DMS153 treated with DMSO at 0.1 percent for 48 hours (cell line): ENCODE measurements around the gene ALK.

Experiments
- DNase-seq: peaks from one replicate; lab custom pipeline; 2025; ENCODE audit not compliant: unreplicated experiment; lab: John Stamatoyannopoulos, UW

The ALK gene

DNA sequence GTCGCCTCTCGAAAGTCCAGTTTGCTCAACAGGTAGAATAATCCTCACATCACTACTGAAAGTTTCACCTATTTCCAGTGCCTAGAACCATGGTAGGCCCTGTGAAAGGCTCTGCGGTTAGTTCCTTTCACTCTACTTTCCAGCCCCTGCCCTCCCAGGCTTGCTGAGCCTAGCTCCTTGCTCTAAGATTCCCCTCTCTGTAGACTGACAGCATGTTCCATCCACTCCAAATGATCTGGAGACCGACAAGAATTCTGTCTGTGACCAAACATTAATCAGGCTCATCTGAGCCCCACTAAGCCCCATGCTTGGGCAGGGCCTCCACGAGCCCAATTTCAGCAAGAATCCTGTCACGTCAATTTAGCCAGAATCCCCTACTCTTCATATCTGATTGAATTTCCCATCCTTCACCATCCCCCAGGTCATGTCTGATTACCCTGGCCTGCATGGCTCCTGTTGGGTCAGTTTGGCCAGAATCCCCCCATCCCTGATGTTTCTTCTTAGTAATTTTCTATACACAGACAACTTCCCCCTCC lies 307.0 kb downstream of the ALK start:
- DNase-seq, result no peak

DNA sequence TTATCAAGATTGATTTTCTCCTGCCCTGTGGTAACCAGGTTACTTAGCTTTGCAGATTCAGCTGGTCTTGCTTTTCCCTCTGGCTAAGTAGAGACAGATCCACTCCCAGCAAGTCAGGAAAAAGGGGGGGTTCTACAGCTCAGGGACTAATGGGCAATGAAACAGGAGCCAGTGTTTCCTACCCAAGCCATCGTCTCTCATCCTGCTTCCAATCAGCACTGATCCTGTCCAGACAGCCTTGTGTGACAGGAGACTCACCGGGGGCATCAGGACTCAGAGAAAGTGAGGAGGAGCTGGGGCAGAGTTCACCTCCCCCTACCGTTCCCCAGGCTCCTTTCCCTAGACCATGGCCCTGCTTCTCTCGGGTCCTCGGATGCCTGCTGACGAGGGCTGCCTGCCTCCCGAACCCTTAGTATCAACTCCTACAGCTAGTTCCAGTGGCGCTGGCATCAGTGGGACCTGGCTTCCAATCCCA lies 307.6 kb downstream of the ALK start:
- no peak for DNase-seq

DNA sequence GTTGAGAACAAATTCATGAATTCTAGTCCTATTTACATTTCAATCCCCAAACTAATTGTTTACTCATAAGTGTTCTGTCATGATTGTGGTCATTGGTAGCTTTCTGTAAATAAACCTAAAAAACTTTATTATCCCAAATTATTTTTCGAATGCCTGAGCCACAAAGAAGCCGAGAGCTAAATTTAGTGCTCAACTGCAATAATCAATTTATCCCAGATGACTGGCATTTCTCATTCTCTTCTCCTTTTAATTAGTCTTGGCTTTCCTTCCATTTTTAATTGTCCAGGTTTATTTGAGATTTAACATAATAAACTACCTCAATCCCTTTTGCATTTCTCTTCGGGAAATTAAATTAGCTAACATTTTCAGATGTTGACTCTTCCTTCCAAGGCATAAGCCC lies 308.3 kb downstream of the ALK start:
- no peak for DNase-seq

DNA sequence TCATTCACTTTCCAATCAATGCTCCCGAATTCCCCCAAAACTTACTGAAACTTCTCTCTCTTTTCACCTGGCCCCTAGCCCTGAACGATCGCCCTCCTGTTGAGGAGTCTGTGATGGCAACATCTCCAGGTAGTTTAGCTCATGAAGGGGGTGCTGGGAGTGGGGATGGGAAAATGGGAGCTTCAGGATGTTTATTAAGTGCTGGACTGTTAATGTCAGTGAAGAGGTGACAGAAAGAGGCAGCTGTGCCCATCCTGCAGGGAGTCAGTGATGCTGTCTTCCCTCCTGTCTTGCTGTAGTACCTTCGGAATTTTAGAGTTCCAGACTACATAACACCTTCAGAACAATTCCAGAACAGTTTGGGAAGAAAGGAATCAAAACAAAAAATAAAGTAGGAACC lies 308.8 kb downstream of the ALK start:
- no peak for DNase-seq

DNA sequence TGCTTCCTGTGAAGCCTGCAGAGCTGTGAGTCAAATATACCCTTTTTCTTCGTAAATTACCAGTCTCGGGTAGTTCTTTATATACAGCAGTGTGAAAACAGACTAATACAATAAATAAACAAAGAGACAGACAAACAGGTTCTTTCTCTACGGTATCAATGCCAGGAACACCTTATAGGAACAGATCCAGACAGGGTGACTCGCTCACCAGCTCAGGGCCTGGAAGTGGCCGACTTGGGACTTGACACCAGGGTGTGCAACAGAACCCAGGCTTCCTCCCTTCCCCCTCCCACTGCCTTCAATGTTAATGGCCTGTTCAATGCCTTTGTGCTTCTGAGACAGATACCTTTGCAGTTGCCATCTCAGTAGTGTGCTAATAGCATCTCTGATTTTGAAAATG lies 309.5 kb downstream of the ALK start:
- DNase-seq, result no peak

DNA sequence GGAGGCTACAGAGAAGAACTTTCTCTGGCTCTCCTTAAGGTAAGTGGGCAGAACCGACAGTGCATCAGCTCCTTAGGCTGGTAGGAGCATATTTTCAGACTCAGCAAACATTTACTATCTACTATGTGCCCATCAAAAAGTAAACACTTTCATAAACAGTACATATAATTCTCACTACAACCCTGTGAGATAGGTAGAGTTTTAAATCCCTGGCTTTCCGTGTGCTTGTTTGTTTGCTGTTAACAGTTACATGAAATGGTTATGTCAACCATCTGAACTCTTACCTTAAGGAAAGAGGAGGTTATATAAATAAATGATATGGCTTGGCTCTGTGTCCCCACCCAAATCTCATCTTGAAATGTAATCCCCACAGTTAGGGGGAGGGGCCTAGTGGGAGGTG lies 310.1 kb downstream of the ALK start:
- DNase-seq, result no peak

DNA sequence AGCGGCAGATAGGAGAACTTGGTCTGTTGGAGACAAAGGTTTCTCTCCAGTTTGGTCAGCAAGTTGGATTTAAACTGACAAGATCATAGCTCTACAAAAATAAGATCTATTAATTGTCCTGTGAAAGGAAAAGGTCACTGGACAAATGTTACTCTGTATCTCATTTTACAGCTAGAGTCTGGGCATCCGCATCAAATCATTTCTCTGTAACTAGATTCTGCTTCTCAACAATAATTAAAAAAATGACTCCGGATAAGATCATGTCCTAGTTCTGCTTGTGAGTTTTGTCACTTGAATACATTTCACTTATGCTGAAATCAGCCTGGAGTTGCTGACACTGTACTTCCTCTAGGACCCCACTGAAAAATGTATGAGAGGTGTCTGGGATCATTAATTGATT lies 310.8 kb downstream of the ALK start:
- no peak for DNase-seq

DNA sequence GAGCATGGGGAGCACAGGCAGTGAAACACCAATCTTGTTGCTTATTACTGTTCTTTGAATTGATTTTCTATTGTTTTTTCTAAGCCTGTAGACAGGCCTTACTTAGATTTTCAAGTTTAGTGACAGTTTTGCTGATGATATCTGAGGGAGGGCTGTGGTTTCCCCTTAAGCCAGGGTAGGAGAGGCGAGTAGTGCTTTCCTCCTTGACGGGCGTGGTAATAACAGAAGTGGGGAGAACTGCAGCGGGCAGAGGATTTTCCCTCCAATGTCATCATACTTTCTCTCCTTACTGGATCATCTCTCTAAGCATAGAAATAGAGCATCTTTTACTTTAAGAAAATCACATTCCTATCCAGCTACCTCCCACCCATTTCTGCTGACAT lies 314.4 kb downstream of the ALK start:
- no peak for DNase-seq

DNA sequence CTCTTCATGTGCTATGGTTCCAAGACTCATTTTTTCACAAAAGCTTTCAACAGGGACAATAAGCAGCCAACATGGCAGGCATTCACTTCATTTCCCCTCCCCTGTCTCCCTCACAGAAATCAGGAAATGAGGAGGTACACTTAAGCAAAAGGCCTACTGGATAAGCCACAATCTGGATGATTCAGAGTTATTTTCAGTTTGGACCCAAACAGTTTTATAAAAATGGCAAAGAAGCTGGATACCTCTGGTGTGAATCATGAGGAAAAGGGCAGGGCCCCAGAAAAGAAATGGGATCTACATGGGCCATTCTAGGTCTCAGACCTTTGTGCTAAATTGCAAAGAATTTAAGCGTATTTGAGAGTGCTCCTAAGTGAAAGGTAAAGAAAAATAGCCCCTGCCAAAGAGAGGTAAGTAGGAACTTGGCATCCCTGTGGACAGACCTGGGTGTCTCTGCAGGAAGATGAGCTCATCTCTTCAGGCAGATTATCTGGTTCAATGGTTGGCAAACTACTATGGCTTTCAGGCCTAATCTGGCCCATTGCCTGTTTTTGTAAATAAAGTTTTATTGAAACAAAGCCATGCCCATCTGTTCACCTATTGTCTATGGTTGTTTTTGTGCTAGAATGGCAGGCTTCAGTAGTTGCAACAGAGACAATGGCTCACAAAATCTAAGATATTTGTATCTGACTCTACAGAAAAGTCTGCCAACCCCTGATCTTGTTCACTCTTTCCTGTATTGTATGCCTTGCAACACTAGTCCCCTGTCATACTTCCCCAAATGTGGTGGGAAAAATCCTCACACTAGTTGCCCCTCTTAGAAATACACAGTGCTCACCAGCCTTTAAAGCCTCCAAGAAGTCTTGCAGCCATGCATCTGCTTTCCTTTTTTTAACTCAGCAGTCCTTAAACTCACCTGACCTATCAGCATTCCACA lies 315.0 kb downstream of the ALK start:
- DNase-seq, result no peak

DNA sequence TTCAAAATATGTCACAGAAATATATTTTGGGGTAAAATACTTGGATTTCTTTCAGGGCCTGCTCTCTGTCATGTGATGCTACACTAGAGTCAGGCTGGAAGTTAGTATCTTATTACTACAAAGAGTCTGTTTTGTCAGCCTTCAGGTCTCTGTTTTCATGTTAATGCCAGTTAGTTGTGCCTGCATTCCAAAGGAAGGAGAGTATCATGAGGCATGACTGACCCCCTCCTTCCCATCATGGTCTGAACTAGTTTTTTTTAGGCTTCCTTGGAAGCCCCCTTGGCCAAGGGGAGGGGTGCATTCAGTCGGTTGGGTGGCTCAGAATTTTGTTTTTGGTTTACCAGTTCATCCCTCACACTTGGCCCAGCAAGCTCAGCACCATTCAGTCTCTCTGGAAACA lies 318.0 kb downstream of the ALK start:
- no peak for DNase-seq

DNA sequence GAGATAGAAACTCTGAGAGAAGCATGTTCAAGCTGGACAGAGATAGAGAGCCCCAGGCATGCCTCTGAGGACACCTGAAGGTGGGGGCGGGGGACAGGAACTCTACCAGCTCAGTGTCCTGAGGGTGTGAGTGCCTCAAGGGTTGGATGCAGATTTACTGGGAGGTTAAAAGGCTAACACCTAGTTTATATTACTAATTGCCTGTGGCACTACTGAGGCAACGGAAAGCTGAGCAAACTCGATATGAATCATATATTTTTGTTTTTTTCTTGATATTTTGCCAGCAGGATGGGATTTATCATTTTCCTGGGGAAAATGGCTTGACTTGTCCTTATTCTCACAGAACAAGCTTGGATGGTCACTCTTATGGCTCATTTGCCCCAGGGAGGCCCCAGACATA lies 319.5 kb downstream of the ALK start:
- DNase-seq, result no peak

DNA sequence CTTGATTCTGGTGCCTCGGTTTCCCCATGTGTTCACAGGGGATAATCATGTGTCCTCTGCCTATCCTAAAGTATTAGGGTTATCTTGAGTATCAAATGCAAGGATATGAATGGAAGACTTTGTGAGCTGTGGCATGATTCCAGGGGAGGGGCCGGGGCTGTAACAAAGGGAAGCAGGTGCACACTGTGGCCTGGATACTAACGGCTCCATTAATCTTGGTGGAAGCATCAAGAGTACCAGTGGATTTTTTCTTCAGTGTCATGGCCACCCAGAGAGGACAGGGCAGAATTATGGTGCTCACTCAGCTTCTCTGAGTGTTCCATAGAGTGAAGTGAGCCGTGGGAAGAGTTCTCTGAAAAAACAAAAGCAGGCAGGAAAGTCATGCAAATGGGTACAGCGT lies 320.1 kb downstream of the ALK start:
- DNase-seq, result no peak

DNA sequence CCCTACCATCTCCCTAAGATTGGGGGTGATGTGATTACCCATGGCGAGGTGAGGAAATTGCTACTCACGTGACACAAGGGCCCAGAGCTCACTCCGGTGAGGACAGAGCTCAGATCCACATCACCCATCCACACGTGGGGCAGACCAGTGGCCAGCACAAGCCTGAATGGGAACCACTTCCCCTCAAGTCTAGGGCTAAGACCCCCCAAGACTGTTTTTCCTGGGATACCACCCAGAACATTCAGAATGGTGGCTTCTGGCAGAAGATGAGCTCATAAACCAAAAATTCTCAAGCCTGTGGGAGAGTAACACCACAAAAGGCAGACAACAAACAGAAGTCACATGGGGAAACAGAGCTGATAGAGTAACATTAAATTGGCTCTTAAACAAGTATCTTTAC lies 321.4 kb downstream of the ALK start:
- DNase-seq, result no peak

DNA sequence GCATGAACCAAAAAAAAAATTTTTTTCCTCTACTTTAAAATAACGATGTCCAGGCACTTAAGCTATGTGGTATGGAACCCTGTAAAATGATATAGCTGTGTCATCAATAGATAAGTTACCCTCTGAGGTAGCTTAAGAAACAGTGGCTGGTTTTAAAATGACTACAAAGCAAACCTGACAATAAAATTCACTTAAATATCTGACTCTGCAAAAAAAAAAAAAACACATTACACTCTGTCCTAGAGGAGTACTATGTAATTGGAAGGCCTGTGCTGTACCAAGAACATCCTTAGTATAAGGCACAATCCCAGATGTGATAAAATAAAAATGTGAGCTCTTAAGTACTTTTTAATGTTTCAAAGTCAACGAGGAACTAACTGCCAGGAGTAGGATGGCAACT lies 322.4 kb downstream of the ALK start:
- DNase-seq, result no peak

DNA sequence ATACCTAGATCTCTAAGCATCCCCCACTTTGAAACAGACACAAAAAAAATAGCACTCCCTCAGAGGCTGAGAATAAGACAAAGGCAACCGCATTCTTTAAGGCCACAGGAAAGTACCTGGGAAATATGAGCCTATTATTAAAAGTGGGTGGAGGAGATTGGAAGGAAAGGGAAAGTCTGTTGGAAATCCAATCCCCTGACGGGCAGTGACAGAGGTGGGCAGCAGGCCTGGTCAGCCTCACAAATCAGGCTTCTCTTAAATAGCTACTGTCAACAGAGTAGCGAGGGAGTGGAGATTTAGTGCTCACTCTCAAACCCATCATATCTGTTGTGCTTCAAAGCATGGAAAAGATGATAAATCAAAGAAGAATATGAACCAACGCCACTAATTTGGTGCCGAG lies 324.4 kb downstream of the ALK start:
- DNase-seq, result no peak

DNA sequence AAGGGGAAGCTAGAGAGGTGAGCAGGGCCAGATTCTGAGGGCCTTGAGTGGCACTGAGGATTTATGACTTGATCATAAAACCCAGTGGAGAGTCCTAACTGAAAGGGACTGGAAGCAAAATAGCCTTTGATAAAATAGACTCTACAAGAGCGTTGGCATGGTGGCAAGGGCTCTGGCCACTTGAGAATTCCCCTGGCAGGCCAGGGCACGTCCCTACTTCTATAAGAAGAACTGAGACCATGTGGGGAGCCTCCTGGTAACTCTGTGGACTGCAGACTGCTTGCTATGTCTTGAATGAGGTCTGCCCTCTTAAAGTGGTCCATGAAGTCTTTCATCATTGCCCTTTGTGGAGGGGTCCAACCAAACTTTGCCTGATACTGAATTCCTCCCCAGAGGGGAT lies 324.8 kb downstream of the ALK start:
- DNase-seq, result peak; percentile 27

DNA sequence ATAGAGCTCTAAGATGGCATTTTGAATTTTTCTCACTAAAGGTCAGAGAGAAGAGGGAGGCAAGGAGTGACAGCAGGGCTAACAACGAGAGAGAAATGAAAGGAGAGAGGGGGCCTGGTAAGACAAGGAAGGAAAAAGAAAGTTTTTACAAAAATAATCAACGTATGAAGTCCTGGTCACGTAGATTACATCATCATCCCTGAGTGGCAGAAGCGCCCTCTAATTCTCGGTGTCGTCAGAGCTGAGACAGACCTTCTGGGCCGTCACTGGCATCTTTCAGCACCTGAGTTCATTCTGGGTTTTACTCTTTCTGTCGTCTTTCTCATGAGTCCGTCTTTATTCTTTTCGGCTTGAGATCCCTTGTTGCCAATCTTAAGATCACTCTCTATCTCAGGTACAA lies 329.8 kb downstream of the ALK start:
- DNase-seq, result no peak

DNA sequence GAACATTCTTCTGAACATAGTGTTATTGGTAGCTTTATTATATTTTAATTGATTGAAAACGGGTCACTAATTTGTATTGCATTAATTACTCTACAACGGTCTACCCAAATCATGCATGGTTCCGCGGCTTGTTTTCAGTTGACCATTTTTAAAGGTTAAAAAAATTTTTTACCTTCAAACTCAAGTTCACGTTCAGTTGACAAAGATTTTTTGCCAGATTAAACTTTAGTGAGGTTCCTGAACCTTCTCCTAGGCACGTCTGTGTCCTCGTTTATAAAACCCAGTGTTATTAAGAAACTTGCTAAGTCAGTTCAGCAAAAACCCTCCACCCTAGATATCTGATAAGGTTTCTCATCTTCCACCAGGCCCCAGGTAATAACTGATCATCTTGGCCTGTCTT lies 331.2 kb downstream of the ALK start:
- DNase-seq, result no peak

DNA sequence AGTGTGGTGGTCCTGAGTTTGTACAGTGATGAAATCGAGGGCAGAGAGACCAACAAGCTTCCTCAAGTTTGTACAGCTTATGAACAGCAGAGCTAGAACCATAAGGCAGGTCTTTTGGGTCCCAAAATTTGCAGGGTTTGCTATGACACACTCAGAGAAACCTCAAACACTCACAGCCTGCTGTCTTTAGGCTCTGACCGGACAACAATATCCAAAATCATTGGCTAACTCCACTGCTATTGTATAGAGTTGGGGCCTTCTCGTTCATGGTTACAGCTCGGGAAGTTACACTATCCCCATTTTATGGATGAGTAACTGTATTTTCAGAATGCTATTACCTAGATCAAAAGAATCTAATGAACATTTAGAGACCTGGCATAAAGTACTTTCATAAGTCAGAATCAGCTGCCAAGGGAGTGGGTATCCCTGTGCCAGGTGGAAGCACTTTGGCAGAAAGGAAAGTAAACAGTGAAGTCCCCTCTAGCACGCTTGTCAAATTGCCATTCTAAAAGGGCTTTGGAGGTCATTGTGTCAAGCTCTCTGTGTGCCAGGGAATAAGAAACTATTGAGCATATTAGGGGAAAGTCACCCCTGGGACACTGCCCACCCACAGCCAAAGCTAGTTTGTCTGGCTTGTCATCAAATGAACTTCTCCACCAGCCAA lies 331.8 kb downstream of the ALK start:
- no peak for DNase-seq

DNA sequence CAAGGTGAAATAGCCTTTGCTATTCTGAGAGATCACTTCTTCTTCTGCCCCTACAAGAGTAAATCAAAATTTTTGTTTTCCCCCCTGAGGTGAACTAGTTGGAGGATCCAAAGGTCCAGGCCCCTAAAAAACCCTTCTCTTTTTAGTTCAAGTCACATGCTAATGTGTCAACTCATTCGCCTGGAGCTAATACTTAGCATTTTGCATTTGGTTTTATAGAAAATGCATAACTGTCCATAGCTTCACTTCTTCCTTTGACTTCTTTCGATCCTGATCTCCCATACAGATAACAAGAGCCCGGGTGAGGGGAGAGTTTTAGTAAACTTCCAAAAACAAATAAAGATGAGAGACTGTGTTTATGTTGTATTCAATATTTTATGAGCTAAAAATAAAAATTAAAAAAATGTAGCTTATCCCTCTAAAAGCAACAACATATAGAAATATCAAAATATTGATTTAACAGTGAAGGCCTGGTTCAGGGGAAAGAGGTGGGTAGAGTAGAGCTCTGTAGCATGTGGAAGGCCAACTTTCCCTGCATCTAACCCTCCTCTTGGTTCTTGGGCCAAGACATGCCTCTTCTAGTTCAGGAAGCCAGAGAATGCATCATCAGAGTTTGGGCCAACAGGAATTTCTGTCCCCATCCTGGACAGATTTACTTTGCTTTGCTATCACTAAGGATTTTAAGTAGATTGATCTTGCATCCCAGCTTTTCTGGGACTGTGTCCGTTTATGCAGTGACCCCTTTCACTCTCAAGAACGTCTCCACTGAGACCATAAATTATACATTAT lies 333.8 kb downstream of the ALK start:
- DNase-seq, result no peak

DNA sequence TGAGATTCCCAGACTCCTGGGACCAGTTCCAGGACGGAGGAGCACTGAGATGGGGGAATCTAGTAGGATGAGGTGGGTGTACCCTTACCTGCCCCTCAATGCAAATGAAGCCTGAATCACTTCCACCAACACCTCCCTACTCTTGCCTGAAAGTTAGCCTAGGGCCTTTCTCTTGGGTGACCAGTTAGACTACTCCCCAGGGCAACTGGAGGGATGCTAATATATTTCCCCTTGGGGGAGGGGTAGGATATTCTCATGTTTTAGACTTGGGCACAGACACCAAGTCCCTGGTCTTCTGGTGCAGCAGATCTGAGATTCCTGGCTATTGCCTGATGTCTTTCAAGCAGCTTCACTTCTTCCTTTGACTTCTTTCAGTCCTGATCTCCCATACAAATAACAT lies 334.5 kb downstream of the ALK start:
- DNase-seq, result no peak
